Stimulated activated CD8-positive, alpha-beta memory T cell treated with anti-CD3 and anti-CD28 coated beads, Interleukin-15, amount 100 ng/mL, for 24 hours (primary cell): Measurements from ENCODE around the gene LRRFIP1.
"Not testable (repeated sequence)": the region's sequence is repeated elsewhere in the genome, so short reads cannot be mapped to it uniquely, and the experiment has no call there.

Experiments
- DNase-seq: peaks from one replicate; pipeline ENCODE4 v3.0.0-alpha.2; 2020; ENCODE audit warnings: low read depth

The LRRFIP1 gene

DNA sequence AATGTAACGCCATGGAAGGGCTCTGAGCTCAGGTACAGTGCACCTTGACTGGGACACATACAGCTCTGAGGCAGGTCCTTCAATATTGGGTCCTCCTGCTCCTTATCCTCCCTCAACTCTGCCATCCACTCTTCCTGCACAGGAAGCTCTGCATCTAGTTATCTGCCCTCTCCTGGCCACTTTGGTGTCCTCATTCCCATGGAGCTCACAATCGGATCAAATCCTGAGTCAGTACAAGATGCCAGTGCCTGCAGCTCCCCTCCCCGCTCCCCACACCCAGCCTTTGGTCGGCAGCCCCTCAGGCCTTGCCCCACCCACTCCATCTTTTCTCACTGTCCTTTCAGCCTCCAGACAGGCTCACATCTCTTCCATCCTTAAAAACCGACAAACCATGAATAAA is 58.0 kb downstream of the LRRFIP1 start:
- no peak for DNase-seq

DNA sequence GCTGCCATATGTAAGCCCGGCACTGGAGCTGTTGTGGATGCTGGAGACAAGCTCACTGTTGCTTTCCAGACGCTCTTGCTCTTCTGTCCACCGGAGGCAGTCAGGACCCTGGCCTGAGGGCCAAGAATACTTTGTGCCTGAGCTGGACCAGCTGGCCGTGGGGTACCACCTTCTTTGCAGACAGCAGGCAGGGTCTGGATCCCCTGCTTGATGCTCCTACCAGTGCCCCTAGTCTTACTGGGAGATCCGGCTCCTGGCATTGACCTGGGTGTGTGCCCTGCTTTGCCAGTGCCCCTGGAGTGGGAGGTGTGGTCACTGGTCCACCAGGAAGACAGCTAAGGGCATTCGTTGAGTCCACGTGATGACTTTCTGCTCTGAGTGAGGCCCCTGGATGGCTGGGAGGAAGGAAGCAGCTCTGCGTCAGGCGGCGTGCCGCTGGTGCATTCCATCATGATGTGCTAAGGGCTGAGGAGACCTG is 59.3 kb downstream of the LRRFIP1 start:
- DNase-seq = no peak

DNA sequence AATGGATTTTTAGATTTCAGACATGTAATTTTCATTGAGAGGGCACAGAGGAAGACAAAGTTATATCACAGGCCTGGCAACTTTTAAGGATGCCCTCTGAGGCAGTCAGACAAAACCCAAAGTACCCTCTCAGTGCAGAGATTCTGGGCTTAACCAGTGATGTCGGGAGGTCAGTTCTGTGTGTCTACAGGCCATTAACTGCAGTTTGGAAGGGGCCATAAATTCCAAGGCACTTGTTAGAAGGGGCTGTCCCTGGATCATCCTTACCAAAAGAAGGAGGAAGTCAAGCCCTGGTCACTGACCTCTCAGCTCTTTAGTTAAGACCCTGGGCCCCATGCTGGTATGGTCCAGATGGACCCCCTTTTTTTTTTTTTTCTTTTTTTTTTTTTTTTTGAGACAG is 60.7 kb downstream of the LRRFIP1 start:
- DNase-seq = no peak

DNA sequence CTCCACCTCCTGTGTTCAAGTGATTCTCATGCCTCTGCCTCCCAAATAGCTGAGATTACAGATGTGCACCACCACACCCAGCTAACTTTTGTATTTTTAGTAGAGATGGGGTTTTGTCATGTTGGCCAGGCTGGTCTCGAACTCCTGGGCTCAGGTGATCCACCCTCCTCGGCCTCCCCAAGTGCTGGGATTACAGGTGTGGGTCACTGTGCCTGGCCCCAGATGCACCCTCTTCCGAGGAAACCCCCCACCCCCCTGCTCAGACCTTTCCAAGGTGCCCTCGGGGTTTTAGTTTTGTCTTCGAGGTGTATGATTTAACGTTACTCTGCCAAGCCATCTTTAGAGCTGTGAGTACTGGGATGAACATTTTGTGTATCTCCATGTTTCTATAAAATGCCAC is 61.2 kb downstream of the LRRFIP1 start:
- DNase-seq = not testable (repeated sequence)

DNA sequence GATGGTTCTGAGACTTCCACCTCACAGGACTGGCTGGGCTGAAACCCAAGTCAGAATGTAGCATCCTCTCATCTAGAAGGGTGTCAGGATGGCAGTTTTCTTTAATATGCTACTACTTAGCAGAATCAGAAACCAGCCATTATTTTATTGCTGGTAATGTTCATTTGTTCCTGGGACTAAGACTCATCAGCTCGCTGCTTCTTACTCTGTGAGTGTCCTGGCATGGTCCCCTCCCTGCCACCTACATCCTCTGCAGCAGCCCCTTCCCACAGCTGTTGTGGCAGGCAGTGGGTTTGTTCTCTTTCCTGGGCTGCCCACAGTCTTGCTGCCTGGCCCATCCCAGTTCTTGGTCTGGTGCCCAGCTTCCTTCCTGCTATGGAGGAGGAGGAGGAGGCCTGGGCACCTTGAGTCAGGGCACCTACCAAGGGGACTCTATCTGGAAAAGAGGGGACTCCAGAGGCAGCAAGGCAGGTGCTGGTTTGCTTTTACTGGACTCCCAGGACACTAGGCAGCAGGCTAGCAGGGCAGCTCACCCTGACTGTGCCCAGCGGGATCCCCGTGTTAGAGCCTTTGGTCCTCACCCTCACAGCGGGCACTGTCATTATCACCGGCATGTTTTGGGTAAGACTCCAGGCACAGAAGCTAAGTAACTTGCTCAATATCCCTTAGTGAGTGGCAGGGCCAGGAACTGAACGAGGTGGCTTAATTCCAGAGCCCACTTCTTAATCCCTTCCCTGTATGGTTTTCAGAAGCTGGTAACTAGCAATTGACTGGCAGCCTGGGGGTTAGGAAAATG is 62.1 kb downstream of the LRRFIP1 start:
- no peak for DNase-seq

DNA sequence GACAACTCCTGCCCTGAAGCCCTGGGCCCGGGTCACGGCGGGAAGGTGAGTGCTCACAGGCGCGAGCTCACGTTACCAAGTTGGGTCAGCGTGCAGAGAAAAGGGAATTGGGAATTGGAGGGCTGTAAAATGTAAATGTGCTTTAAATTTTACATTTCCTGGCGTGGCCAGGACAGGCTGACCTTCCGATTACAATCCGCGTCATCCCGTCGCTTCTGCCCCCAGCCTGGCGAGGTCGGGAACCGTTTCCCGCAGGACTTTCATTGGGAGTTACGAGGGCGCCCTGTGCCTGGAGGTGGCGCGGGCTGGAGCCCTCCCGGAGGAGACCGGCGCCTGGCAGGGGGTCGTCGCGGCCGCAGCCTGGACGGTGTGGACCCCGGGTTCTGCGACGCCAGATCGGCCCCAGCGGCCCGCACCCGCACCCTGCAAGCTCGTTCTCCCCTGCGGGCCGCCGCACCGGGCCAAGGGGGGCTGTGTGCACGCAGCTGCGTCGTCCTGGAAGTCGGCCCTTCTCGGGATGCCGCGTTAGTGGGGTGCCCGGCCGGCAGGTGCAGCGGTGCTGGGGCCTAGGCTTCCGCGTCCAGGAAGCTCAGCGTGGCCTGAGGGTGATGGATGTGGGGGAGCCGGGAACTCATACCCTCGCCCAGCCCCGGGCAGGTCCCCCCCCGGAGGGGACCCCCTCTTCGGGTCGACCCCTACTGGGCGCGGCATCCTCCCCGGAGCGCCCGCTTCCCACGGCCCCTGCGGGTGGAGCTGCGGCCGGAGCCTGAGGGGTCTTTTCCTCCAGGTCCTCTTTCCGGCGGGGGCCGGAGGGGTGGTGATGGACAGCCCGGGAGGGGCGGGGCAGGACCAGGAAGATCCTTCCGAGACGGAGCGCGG is 63.9 kb downstream of the LRRFIP1 start:
- DNase-seq = no peak

DNA sequence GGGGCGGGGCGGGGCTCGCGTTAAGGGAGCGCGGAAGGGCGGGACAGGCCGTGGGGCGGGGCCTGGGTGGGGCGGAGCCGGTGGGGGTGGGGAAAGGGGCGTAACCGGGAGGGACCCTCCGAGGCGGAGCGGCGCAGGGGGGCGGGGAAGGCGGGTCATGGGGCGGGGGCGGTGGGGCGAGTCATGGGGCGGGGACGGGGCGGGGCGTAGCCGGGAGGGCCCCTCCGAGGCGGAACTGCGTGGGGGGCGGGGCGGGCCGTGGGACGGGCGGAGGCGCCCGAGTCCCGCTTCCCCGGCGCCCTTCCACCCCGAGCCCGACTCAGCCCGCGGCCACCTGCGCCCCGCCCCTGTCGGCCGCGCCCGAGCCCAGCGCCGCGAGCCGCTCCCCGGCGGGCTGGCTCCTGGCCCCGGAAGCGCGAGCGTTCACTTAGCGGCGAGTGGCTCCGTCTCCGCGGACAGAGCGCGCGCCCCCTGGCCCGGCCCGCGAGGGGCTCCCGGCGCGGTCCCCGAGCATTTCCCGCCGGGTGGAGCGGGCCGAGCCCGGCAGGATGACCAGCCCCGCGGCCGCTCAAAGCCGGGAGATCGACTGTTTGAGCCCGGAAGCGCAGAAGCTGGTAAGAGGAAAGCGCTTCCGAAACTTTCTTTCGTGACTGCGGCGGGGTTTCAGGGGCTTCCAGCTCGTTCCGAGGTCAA is 64.7 kb downstream of the LRRFIP1 start:
- peak; percentile 94 for DNase-seq

DNA sequence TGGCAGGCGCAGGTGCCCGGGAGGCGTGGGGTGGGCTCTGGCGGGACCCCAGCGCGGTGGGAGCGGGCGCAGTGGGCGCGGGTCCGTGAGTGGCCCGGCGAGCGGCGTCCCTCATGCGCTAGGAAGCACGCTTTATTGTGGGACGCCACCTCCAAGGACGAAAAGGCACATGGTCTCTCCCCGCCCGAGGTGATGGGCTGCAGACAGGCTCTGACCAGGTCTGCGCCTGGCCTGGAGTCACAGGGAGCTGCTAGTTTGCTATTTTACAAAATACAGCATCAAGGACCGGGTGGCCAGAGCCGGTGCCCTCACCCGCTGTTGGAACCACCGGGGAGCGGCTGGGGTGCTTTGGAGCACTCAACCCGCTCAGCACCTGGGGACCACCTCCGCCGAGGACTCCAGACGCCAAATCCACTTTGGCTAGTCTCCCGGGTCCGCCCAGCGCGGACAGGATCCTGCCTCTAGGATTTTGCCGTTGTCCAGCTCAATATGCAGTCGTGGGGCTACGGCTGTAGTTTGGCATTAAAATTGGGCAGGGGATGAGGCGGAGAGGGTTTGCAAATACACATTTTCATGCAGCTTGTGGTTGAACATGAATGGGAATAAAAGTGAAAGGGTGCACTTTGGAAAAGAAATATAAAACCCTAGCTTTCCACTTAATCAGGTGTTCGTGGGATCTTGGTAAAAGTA is 65.4 kb downstream of the LRRFIP1 start:
- no peak for DNase-seq

DNA sequence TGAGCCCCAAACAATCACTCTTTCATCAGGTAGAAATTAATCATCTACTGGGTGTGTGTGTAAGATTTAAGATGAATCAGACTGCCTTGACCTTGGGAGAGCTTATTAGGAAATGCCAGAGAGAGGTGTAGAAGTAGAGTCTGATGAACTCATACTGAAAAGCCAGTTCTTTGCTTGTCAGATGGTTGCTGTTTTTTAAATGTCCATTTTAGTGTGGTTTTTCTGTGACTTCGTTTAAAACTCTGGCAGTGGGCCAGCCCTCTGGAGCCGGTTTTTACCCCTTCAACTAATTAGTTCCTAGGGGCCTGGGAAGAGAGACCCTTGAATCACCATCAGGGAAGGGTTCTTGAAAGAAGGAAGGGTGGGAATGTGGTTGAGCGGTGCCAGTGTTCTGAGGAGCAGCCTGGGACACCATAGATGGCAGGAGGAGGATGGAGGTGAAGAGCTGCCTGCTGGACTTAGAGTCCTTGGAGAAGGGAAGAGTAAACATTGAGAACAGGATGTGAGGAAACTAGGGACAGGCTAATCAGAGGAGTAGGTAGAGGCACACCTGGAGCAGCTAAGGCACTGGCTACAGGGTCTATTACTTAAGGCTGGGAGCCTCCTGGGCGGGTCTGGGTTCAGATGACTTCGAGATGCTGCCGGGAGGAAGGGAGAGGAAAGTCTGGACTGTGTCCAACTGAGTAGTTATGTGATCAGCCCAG is 66.1 kb downstream of the LRRFIP1 start:
- no peak for DNase-seq

DNA sequence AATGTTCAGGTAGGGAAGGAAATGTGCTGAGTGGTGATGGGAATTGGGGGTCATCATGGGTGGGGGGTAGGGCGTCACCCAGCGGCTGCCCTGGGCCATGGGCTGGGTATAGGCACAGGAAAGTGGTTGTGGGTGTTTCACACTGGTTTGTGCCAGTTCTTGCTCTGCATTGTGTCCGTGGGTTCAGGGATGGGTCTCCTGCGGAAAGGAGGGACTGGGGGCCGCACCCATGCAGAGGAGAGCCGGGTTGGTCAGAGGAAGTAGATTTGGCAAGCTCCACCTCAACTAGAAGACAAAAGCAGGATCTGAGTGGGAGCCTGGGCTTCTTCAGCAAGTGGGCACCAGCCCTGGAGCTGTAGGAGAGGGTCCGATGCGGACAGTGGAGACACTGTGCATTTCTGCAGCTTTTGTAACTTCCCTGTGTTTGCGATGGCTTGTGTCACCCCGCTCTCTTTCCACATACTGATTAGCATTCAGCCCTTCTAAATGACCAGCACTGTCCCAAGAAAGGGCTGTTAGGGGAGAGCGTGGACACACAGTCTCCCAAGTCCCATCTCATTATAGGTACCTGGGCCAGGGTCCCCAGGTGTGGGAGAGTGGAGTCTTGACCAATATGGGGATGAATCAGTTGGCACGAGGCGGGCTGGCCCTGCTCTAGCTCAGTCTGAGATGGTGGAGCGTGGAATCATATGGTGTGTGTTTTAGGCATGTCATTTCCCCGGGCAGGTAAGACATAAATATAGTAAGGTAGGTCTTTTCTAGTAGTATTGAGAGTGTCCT is 67.2 kb downstream of the LRRFIP1 start:
- no peak for DNase-seq

DNA sequence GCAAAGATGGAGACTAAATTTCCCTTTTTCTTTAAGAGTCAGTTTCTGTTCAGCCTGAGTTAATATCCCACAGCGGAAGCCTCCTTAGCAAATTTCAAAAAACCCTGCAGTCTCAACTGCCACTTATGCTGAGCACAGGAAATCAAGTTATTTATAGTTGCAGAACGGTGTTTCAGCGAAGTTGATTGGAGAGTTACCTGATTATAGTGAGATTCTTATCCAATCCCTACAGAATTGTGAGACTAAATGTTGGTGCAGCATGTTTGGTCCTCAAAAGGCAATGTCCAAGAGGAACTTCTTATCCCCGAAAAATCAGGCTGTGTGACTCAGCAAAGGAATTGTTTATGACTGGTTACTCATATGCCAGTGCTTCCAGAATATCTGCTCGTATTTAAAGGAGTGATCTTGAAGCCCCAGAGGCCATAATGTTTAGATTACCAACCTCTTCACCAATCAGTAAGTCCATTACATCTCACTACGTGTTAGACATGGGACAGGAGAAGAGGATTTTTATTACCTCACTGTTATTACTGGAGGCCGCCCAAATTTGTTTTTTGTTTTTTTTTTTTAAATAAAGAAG is 67.9 kb downstream of the LRRFIP1 start:
- no peak for DNase-seq

DNA sequence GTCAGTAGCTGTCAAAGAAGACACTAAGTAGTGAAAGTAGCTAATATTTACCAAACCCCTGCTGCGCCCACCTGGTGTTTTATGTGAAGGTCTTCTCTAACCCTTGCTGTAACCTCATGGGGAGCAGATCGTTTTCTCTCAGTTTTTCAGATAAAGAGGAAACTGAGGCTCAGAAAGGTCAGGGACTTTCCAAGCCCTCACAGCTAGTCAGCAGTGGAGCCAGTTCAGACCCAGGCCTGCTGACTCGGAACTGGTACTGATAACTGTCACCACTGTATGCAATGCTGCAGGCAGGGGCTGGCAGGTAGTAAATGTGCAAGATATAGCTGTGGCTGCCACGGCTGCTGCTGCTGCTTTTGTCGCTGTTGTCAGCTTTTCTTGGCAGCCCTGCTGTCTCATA is 69.1 kb downstream of the LRRFIP1 start:
- DNase-seq = no peak

DNA sequence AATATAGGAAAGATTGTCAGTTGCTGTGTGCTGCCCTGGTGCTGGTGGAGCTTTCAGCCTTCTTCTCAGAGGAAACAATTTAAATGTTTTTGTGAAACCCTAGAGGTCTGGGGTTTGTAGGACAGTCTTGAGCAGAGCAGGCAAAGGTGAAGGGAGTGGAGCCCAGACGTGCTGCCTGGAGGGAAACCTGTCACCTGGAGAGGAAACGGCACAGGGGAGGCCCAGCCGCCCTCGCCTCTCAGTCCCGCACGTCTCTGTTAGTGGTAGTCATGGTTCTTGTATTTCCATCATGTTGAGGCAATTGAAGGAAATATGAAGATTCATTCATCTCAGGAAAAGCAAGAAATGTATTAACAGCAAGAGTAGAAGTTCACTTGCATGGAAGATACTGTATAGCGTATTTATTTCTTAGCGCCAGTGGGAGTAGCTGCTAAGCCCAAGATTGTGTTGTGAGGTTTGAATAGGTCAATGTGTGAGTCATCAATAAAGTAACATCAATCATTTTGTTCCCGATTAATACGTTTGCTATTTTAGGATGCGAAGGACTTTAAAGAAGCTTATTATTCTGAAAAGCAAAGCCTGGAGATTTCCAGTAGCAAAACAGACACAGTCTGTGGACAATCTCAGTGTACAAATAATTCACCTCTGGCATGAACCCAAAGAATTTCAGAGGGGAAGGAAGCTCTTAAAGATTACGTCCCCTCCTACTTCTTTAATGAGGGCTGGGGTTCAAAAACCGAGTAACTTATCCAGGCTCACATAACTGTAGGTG is 70.4 kb downstream of the LRRFIP1 start:
- no peak for DNase-seq

DNA sequence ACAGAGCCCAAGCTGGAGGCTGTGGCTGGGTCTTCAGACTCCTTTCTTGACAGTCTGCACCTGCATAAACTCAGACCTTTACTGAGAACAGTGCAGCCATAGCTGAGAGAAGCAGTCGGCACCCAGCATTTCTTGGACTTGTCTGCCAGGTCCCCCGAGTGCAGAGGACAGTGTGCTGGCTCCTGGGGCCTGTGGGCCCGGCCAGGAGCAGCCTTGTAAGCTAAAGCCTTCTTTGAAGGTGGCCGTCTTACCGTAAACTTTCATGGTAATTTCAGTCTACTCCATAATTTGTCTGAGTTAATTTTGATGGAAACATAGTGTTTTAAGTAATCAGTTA is 70.9 kb downstream of the LRRFIP1 start:
- DNase-seq = no peak

DNA sequence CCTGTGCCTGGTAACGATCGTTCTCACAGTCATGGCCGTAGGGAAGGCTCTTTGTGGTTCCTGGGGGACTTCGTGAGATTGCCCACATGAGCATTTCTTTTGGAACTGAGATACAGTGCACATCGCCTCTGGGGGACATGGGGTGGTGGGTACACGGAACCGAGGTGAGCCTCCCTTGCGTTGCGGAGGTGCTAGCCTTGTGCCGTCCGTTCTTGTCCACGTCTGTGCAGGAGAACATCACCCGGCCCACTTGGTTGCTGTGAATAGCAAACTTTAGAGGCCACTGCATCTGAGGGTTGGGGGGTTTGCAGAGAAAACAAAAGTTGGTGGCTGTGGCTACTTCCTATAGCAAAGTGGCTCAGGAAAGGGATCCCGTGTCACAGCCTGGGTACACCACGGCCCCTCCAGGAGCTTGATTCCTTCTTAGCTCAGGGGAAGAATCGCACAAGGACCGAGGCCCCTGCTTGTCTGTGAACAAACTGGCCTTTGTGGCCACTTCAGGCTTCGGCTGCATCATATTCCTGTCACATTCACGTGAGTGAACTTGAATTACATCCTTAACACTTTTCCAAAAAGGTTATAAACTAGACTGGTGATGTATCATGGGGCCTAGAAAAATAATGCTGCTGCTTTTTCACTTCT is 72.6 kb downstream of the LRRFIP1 start:
- no peak for DNase-seq

DNA sequence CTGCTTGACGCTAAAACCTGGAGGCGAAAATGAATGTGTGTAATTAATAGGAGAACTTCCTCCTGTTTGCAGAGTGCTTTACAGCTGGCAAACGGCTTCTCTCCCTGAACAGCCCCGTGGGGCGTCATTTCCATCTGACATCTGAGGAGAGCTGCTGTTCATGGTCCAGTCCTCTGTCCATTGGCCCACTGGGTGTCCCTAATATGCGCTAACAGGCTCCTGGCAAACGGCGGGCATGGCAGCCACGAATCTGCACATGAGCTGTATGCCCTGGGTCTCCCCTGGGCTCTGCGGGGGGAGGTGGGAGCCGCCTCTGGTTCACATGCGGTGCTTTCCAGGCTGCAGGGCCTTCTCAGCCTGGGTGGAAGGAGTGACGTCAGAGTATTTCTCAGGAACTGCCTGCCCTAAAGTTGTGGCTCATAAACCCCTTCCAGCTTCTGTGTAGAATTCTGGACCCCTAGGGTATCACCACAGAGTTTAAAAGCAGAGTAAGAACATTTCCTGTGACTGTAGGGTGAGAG is 73.2 kb downstream of the LRRFIP1 start:
- no peak for DNase-seq

DNA sequence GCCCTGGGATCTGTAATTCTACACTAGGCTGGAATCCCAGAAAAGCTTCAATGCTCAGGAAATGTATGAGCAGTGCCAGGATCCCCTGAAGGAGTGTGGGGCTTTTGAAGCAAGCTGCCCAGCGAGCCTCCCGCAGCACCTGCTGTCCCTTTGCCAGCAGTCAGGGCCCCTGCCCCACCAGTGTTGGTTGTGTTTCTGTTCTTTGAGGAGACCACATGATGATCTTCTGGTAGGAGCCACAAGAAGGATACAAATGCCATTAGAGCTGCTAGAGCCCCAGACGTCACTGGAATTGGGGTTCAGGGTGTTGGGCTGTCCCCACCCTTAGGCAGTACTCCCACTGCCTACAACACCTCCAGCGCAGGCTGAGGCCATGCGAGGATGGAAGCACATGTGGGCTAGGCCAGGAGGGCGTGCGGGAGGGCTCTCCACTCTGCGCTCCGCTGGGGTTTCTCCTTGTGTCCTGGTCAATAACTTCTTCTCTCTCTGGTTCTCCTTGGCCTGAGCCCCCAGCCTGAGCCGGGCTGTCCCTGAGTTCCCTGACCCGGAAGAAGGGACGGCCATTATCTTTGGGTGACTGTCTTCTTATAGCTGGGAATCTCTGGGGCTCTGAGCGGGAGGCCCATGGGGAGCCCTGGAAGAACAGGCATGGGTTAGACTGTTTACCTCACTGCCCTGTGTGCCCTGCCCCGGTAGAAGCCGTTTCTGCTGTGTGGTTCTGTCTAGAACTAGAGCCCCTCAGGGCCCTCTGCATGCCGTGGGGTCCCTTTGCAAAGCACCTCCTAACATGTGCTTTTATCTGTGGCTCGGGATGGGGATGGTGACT is 73.9 kb downstream of the LRRFIP1 start:
- no peak for DNase-seq

DNA sequence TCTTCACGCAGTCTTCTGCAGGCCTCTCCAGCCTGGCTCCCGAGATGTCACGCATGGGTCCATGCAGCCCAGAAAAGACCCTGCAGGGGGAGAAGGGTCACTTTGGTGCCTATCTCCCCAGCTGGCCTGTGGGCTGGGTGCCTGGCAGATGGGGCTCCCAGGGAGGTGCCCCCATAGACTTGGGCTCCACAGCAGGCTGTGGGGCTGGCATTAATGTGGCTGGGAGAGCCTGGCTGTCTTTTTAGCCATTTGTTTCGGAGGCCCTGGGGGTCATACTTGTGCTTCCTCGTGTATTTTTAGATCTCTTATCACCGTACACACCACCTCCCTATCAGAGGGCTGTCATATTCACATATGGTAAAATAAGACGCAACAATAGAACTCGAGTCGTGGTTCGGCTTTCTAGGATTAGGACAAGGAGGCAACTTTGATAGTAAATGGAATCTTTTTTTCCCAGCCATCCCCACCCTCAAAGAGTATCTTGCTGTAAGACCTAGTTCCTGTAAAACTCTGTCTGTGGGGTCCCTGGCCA is 74.5 kb downstream of the LRRFIP1 start:
- no peak for DNase-seq
